PFSK-1 (cell line): ENCODE measurements around the gene LMLN.

Experiments used
- FOXP2 ChIP-seq: optimal IDR thresholded peaks from 2 replicates; pipeline ENCODE3; 2011; ENCODE audit warnings: borderline replicate concordance, control low read depth, inconsistent platforms; ENCODE audit not compliant: insufficient read depth; ENCODE audit errors: extremely low read length, extremely low read depth
- SIN3A ChIP-seq: IDR thresholded peaks from 2 replicates; pipeline ENCODE4 v1.6.1; 2012; ENCODE audit warnings: mild to moderate bottlenecking, low read length, moderate library complexity, borderline replicate concordance; ENCODE audit not compliant: insufficient read depth

DNA sequence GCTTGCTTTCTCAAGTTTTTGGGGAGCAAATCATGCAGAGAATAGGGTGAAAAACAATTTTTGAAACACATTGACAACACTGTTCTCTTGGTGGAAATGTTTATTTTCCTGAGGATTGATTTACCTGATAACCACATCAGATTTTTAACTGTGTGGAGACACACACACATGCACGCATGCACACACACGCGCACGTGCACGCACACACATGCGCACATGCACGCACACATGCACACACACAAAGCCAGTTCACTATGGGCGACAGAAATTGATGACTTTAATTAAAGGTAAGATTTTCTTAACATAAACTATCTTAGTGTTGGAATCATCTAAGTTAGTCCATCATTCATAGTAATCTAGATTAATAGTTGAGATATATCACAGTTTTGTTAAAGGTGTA, 15.3 kb downstream of the LMLN start:
- no peak for TF ChIP-seq FOXP2
- no peak for TF ChIP-seq SIN3A
